Measurements from ENCODE around the gene LDHAL6B.

DNA sequence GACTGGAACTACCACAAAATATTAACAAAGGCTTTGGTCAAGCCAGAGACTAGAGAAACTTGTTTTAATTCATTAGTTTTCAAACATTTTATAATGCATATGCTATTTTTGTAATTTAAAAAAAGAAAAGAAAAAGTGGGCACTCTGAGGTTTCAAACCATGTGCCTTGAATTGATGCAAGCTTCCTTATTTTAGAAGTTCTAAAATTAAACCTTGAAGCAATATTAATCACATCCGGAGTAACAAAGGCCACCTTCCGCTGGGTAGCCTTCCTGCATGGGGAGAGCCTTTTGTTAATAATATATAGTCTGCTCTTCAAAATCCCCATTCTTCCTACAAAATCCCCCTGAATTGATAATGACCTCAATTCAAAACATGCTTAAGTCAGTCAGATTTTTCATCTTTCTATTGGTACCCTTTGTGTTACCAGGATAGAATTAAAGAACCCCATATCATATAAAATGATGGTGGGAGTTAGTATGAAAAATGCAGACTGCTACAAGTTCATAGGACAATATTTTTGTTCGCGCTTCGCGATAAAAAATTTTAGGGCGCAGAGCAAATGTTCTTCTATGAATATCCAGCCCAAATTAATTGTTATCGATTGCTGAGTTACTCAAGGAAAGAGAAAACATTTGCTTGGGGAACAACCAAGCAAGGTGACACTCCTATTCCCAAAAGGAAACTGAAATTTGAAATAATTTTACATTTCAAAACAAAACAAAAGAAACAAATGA lies 30.6 kb downstream of the LDHAL6B start:
- TF ChIP-seq POLR2A (IDR thresholded peaks at IDR 0.05; ENCODE audit: control extremely low read depth in 1 of 2, low read depth in 2 of 2, low read length in 2 of 2) (no peak), CHD1 (IDR thresholded peaks at IDR 0.05; ENCODE audit: low read depth, low read length) (no peak), CTCF (IDR thresholded peaks at IDR 0.05; ENCODE audit: control extremely low read depth in 1 of 3, insufficient read depth in 1 of 3, low read depth in 1 of 3, low read length in 3 of 3) (no peak), TCF12 (IDR thresholded peaks at IDR 0.05; ENCODE audit: low read depth, low read length) (no peak), JUND (IDR thresholded peaks at IDR 0.05; ENCODE audit: low read length) (no peak), NRF1 (IDR thresholded peaks at IDR 0.05; ENCODE audit: low read depth, low read length) (no peak), SUZ12 (IDR thresholded peaks at IDR 0.05; ENCODE audit: low read length) (no peak), KDM5A (IDR thresholded peaks at IDR 0.05; ENCODE audit: low read length) (no peak), SP4 (IDR thresholded peaks at IDR 0.05; ENCODE audit: low read length) (no peak)

Data from H1 (cell line).